ENCODE results near the gene EBI3.
A peak's percentile ranks its signal among the peaks of the same experiment; 100 is the strongest.

EBI3 gene

DNA sequence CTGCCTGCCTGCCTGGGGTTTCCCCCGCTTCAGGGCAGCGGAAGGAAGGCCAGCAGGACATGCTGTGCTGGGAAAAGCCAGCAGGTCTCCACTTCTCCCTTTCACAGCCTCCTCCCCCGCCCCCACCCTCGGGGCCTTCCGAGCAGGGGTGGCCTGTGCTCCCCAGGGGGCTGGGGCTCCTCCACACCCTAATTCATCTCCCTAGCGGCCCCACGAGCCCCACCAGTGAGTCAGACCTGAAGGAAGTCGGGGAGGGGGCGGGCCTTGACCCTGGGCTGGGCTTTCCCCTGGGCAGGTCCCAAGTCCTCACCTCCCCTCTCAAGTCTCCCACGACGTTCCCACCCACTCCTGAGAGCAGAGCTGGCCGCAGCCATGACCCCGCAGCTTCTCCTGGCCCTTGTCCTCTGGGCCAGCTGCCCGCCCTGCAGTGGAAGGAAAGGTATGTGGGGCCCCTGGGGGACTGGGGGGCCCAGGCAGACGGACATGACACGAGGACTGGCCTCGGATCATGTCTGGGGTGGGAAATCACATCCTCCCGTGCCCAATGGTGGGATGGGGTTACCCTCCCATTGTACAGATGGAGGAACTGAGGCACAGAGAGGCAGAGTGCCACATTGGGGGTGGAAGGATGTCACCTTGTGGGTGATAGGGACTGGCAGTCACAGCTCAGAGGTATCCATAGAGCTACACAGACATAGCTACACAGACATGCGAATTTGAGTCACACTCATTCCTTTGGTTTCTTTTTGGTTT lies at the start of gene EBI3:
Gene EBI3 (plus strand): TSS at position 345 of the 753 bp plus-strand sequence. CDS start 28 bp downstream, at position 373.
- peak; percentile 37 for DNase-seq
- Histone ChIP-seq H3K9me3 (ENCODE audit: severe bottlenecking) (no peaks in the 10 kb centered on the region), H3K27me3 (ENCODE audit: insufficient read depth, low read depth, severe bottlenecking) (no peaks in the 10 kb centered on the region), H3K27ac (no peak within 1 kb of the TSS), H3K36me3 (no peaks in the 10 kb centered on the region), H3K4me3 (ENCODE audit: low read depth, low read length) (no peak within 1 kb of the TSS)
- TF ChIP-seq, protein P1, sequence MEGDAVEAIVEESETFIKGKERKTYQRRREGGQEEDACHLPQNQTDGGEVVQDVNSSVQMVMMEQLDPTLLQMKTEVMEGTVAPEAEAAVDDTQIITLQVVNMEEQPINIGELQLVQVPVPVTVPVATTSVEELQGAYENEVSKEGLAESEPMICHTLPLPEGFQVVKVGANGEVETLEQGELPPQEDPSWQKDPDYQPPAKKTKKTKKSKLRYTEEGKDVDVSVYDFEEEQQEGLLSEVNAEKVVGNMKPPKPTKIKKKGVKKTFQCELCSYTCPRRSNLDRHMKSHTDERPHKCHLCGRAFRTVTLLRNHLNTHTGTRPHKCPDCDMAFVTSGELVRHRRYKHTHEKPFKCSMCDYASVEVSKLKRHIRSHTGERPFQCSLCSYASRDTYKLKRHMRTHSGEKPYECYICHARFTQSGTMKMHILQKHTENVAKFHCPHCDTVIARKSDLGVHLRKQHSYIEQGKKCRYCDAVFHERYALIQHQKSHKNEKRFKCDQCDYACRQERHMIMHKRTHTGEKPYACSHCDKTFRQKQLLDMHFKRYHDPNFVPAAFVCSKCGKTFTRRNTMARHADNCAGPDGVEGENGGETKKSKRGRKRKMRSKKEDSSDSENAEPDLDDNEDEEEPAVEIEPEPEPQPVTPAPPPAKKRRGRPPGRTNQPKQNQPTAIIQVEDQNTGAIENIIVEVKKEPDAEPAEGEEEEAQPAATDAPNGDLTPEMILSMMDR (IDR thresholded peaks at IDR 0.05; ENCODE audit: low read depth, low read length), result no peak

DNA sequence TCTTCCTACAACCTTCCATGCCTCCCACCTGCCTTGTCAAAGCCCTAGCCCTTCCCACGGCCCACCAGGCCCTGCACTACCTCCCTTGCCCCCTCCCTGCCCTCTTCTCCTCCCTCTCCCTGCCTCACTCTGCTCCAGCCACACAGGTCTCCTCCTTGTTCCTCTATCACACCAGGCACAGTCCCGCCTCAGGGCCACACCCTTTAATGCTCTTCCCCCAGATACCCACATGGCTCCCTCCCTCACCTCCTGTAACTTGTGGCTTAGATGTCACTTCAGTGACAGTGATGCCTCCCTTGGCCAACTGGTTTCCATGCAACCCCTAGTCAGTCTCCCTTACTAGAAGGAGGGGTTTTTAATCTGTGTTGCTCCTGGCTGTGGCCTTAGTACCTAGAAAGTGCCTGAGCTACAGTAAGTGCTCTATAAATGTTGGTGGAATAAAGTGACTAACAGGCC lies 48.2 kb upstream of the EBI3 start:
- no peaks in the 10 kb centered on the region for H3K9me3 ChIP-seq (ENCODE audit: severe bottlenecking)
- no peak overlapping the region for H3K27ac ChIP-seq
- H3K27me3 ChIP-seq (ENCODE audit: insufficient read depth, low read depth, severe bottlenecking), result no peaks in the 10 kb centered on the region
- no peak for DNase-seq
- TF ChIP-seq, protein P1 (IDR thresholded peaks at IDR 0.05; ENCODE audit: low read depth, low read length), result no peak
- H3K4me3 ChIP-seq (ENCODE audit: low read depth, low read length), result no peak overlapping the region
- peaks cover 12% of the 10 kb centered on the region for H3K36me3 ChIP-seq

DNA sequence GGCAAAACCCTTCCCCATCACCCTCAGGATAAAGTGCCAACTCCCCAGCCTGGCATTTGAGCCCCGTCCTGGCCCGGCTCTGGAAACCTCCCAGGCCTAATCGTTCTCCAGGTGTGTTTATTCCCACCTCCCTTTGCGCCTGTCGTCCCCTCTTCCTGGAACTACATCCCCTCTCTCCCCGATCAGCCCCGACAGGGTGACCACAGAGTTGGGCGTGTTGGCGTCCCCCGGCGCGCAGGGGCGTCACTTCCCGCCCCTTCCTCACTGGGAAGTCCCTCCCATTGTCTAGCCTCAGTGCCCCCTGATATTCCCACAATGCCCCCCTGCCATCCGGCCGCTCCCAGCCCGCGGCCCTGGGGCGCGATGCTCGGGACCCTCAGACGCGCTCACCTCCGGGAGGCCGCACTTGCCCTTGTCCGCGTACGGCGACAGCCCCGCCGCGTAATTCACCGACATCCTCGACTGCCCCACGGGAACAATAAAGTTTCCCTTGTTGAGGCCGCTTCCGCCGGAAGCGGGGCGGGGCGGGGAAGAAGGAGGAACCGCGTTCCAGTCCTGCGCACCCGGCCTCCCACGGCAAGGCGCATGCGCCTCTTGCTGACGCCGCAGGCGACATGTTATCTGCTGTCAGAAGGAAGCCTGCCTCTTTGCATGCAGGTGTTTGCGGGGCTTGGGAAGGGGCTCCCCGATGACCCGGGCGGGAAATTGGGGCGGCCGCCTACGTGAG lies 47.1 kb upstream of the EBI3 start, which contains the start of the genes ANKRD24 and SIRT6:
Gene ANKRD24 (plus strand): TSS at position 606 of the 727 bp plus-strand sequence. CDS start 3,737 bp downstream, outside the sequence.
Gene SIRT6 (minus strand): TSS at position 480 of the 727 bp plus-strand sequence. CDS start 24 bp downstream, at position 456.
- Histone ChIP-seq H3K4me3 (ENCODE audit: low read depth, low read length) (peak within 1 kb of the TSS; percentile 91), H3K36me3 (peaks cover 12% of the 10 kb centered on the region), H3K27me3 (ENCODE audit: insufficient read depth, low read depth, severe bottlenecking) (no peaks in the 10 kb centered on the region), H3K9me3 (ENCODE audit: severe bottlenecking) (no peaks in the 10 kb centered on the region), H3K27ac (peak within 1 kb of the TSS; percentile 77)
- peak; percentile 95 for DNase-seq
- TF ChIP-seq, protein P1 (IDR thresholded peaks at IDR 0.05; ENCODE audit: low read depth, low read length), result no peak

DNA sequence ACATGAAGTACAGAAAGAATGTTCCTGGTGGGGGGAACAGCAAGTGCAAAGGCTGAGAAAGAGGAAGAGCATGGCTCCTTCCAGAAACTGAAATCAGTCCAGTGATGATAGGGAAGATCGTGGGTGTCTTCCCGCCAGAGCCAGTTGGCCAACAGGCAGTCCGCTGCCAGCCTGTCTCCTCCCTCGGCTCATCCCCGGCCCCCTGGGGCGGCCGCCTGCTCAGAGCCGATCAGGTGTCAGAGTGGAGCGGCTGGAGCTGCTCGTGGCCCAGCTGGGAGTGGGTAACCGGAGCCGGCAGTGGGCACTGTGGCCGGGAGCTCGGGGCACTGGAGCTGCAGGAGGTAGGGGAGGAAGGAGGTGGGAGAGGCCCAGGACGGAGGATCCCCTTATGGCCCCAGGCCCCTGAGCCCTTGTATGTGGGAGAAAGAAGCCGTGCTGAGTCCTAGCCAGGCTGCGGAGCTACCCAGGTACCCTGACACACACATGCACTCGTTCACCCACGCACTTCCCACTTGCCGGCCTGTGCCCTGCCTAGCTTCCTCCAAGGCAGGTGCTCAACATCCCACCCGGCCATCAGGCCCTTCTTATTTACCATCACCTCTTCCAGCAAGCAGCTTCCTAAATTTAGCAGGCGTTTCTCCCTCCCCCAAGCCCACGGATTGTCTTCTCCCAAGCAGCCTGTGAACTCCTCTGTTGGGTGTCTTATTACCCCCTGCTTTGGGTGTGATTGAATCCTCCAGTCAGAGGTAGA lies 45.2 kb upstream of the EBI3 start:
- TF ChIP-seq, protein P1 (IDR thresholded peaks at IDR 0.05; ENCODE audit: low read depth, low read length), result 0 out of 2 replicates have a peak, but pooled peaks have one; percentile 7
- DNase-seq, result peak; percentile 87
- Histone ChIP-seq H3K27me3 (ENCODE audit: insufficient read depth, low read depth, severe bottlenecking) (no peaks in the 10 kb centered on the region), H3K4me3 (ENCODE audit: low read depth, low read length) (peak overlapping the region; percentile 26), H3K27ac (peak overlapping the region; percentile 77), H3K9me3 (ENCODE audit: severe bottlenecking) (no peaks in the 10 kb centered on the region), H3K36me3 (peaks cover 9% of the 10 kb centered on the region)

DNA sequence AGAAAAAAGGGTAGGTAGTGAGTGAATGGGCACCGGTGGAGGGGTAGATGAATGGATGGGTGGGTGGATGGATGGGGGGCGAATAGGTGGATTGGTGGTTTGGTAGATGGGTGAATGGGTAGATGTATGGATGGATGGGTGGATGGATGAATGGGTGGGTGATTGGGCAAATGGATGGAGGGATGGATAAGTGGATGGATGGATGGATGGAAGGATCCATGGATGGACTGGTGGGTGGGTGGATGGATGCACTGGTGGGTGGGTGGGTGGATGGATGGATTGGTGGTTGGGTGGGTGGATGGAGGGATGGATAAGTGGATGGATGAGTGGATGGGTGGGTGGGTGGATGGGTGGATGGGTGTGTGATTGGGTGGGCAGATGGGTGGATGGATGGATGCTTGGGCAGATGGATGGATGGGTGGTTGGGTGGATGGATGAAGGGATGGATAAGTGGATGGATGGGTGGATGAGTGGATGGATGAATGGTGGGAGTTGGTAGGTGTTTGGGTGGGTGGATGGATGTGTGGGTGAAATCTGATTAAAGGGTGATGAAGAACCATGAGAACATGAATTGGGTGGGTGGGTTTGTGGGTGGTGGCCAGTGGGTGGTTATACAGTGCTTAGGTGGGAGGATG lies 44.5 kb upstream of the EBI3 start:
- Histone ChIP-seq H3K36me3 (peaks cover 6% of the 10 kb centered on the region), H3K27ac (no peak overlapping the region; the same call in 1 of the 2 replicates), H3K4me3 (ENCODE audit: low read depth, low read length) (peak overlapping the region; percentile 26; the same call in 1 of the 2 replicates), H3K27me3 (ENCODE audit: insufficient read depth, low read depth, severe bottlenecking) (no peaks in the 10 kb centered on the region), H3K9me3 (ENCODE audit: severe bottlenecking) (no peaks in the 10 kb centered on the region)
- TF ChIP-seq, protein P1 (IDR thresholded peaks at IDR 0.05; ENCODE audit: low read depth, low read length), result no peak
- no peak for DNase-seq

Measured in WERI-Rb-1 (cell line).